ENCODE data around the gene RPS14. TPM values are rescaled to one million over a fixed set of nuclear protein-coding genes. Genes with fewer than 3 reads are reported as not detected.
"Not testable (repeated sequence)": the region's sequence is repeated elsewhere in the genome, so short reads cannot be mapped to it uniquely, and the experiment has no call there.

The RPS14 gene
- total RNA-seq, 1 donor: 1,744 TPM

- no peak overlapping the region for H3K4me3 ChIP-seq (ENCODE audit: low read depth, low read length)
- no peak for TF ChIP-seq CTCF (IDR thresholded peaks at IDR 0.05; ENCODE audit: insufficient read depth, low read depth, low read length)
- no peak for DNase-seq (ENCODE audit: low read depth)
Observed at GRCh38 chr5:150481972-150482406, 32.5 kb upstream of the RPS14 start.

GRCh38 chr5:150481708-150481965 is 32.1 kb upstream of the RPS14 start:
- H3K4me3 ChIP-seq (ENCODE audit: low read depth, low read length): no peak overlapping the region
- DNase-seq (ENCODE audit: low read depth): no peak
- no peak for TF ChIP-seq CTCF (IDR thresholded peaks at IDR 0.05; ENCODE audit: insufficient read depth, low read depth, low read length)

GRCh38 chr5:150479416-150479815 is 29.9 kb upstream of the RPS14 start:
- no peak for DNase-seq (ENCODE audit: low read depth)
- no peak for TF ChIP-seq CTCF (IDR thresholded peaks at IDR 0.05; ENCODE audit: insufficient read depth, low read depth, low read length)
- no peak overlapping the region for H3K4me3 ChIP-seq (ENCODE audit: low read depth, low read length)

GRCh38 chr5:150476568-150476967 is 27.0 kb upstream of the RPS14 start:
- H3K4me3 ChIP-seq (ENCODE audit: low read depth, low read length); DNase-seq (ENCODE audit: low read depth): not testable (repeated sequence)

GRCh38 chr5:150473673-150474358 is 24.3 kb upstream of the RPS14 start:
- no peak for TF ChIP-seq CTCF (IDR thresholded peaks at IDR 0.05; ENCODE audit: insufficient read depth, low read depth, low read length)
- no peak for DNase-seq (ENCODE audit: low read depth)
- H3K4me3 ChIP-seq (ENCODE audit: low read depth, low read length): no peak overlapping the region

GRCh38 chr5:150469718-150470469 is 20.4 kb upstream of the RPS14 start:
- DNase-seq (ENCODE audit: low read depth): peak; percentile 96
- TF ChIP-seq CTCF (IDR thresholded peaks at IDR 0.05; ENCODE audit: insufficient read depth, low read depth, low read length): no peak

GRCh38 chr5:150468206-150468605 is 18.7 kb upstream of the RPS14 start:
- DNase-seq (ENCODE audit: low read depth): no peak
- TF ChIP-seq CTCF (IDR thresholded peaks at IDR 0.05; ENCODE audit: insufficient read depth, low read depth, low read length): no peak
- no peak overlapping the region for H3K4me3 ChIP-seq (ENCODE audit: low read depth, low read length)

More at GRCh38 chr5:150469718-150470469, 20.4 kb upstream of the RPS14 start:
- H3K4me3 ChIP-seq (ENCODE audit: low read depth, low read length): no peak overlapping the region

Data from fibroblast of villous mesenchyme (primary cell).